RWPE2 (cell line): ENCODE data around the gene POGLUT2.
A peak's percentile ranks its signal among the peaks of the same experiment; 100 is the strongest.

Source experiments
- ATAC-seq: fragments of 200-7000 bp; cut with Tn5 transposase; 3 replicates; pipeline ENCODE4 v1.9.1; 2021; ENCODE audit warnings: low read depth
- DNase-seq: peaks from one replicate; pipeline ENCODE4 v3.0.0-alpha.2; 2020; ENCODE audit warnings: low spot score
- H3K27ac ChIP-seq: fragments of 450-650 bp; 2 replicates; pipeline ENCODE4 v1.5.1; 2017; ENCODE audit warnings: mild to moderate bottlenecking; ENCODE audit not compliant: poor library complexity, severe bottlenecking
- H3K27me3 ChIP-seq: fragments of 250-450 bp; sonication (Bioruptor Pico); 2 replicates; pipeline ENCODE4 v1.5.1; 2021; ENCODE audit warnings: mild to moderate bottlenecking, moderate library complexity; ENCODE audit not compliant: insufficient read depth, poor library complexity, severe bottlenecking
- H3K36me3 ChIP-seq: fragments of 250-450 bp; sonication (Bioruptor Pico); 2 replicates; pipeline ENCODE4 v1.5.1; 2020; ENCODE audit warnings: low read depth, mild to moderate bottlenecking, moderate library complexity
- H3K4me1 ChIP-seq: fragments of 250-450 bp; sonication (Bioruptor Pico); 2 replicates; pipeline ENCODE4 v1.5.1; 2021; ENCODE audit warnings: mild to moderate bottlenecking, moderate library complexity; ENCODE audit not compliant: insufficient read depth, poor library complexity, severe bottlenecking
- H3K4me3 ChIP-seq: fragments of 250-450 bp; sonication (Bioruptor Pico); 2 replicates; pipeline ENCODE4 v1.5.1; 2021; ENCODE audit warnings: mild to moderate bottlenecking, moderate library complexity; ENCODE audit not compliant: severe bottlenecking
- H3K9me3 ChIP-seq: fragments of 250-450 bp; sonication (Bioruptor Pico); 2 replicates; pipeline ENCODE4 v1.5.1; 2021; ENCODE audit warnings: mild to moderate bottlenecking, moderate library complexity; ENCODE audit not compliant: severe bottlenecking
- CTCF ChIP-seq: fragments of 450-650 bp; IDR thresholded peaks from one replicate; pipeline ENCODE4 v1.5.1; 2017; ENCODE audit warnings: mild to moderate bottlenecking, moderate library complexity; ENCODE audit not compliant: poor library complexity, severe bottlenecking

POGLUT2 gene

GRCh38 chr13:102774214-102774568 is 24.6 kb downstream of the POGLUT2 start:
- Histone ChIP-seq H3K4me1 (peaks cover 14% of the 10 kb centered on the region), H3K4me3 (peak overlapping the region; percentile 64), H3K9me3 (no peaks in the 10 kb centered on the region), H3K36me3 (0 out of 2 replicates have a peak, but pooled peaks cover 3% of the 10 kb centered on the region), H3K27me3 (no peaks in the 10 kb centered on the region), H3K27ac (peak overlapping the region; percentile 48)
- DNase-seq (no peak), ATAC-seq (no peak)
- no peak for TF ChIP-seq CTCF

GRCh38 chr13:102773441-102774213 is 25.1 kb downstream of the POGLUT2 start, which contains the start of gene TEX30:
TEX30 (minus strand) TSS chr13:102773786; CDS start chr13:102770026, 3,760 bp downstream.
- no peak for TF ChIP-seq CTCF
- 0 out of 2 replicates have a peak, but pooled peaks cover 7% of the 10 kb centered on the region for H3K36me3 ChIP-seq
- H3K4me1 ChIP-seq, result peaks cover 14% of the 10 kb centered on the region
- H3K27ac ChIP-seq, result peak within 1 kb of the TSS; percentile 48
- H3K9me3 ChIP-seq, result no peaks in the 10 kb centered on the region
- no peaks in the 10 kb centered on the region for H3K27me3 ChIP-seq
- peak within 1 kb of the TSS; percentile 64 for H3K4me3 ChIP-seq
- DNase-seq, result peak; percentile 79
- ATAC-seq, result peak; percentile 94

- no peak for ATAC-seq
- DNase-seq, result no peak
- Histone ChIP-seq H3K36me3 (peaks cover 19% of the 10 kb centered on the region), H3K27ac (no peak overlapping the region), H3K4me1 (peaks cover 14% of the 10 kb centered on the region), H3K9me3 (no peaks in the 10 kb centered on the region), H3K27me3 (no peaks in the 10 kb centered on the region), H3K4me3 (no peak overlapping the region)
- no peak for TF ChIP-seq CTCF
Observed at GRCh38 chr13:102772042-102772425, 26.7 kb downstream of the POGLUT2 start.

- ATAC-seq (no peak), DNase-seq (no peak)
- no peaks in the 10 kb centered on the region for H3K9me3 ChIP-seq
- TF ChIP-seq CTCF, result no peak
- H3K4me3 ChIP-seq, result no peak overlapping the region
- H3K27me3 ChIP-seq, result no peaks in the 10 kb centered on the region
- H3K36me3 ChIP-seq, result peaks cover 24% of the 10 kb centered on the region
- H3K27ac ChIP-seq, result no peak overlapping the region
- H3K4me1 ChIP-seq, result peaks cover 14% of the 10 kb centered on the region
Observed at GRCh38 chr13:102771298-102772041, 27.3 kb downstream of the POGLUT2 start.
